H9 (cell line): ENCODE measurements around the gene PMEPA1. TPM values are rescaled to one million over a fixed set of nuclear protein-coding genes. Genes with fewer than 3 reads are reported as not detected.

Experiments used
- DNase-seq: peaks from one replicate; pipeline ENCODE4 v3.0.0-alpha.2; 2017
- H2AFZ ChIP-seq: one replicate; pipeline ENCODE4 v1.6.1; 2013; ENCODE audit warnings: mild to moderate bottlenecking, low read length, control low read depth, moderate library complexity
- H2AK5ac ChIP-seq: 2 replicates; pipeline ENCODE4 v1.6.1; 2013; ENCODE audit warnings: low read length, control low read depth, mixed read lengths; ENCODE audit not compliant: insufficient read length
- H2BK120ac ChIP-seq: one replicate; pipeline ENCODE4 v1.6.1; 2013; ENCODE audit warnings: low read depth, mild to moderate bottlenecking, low read length, control low read depth, inconsistent platforms; ENCODE audit not compliant: poor library complexity, severe bottlenecking
- H2BK12ac ChIP-seq: 2 replicates; pipeline ENCODE4 v1.6.1; 2013; ENCODE audit warnings: low read length, control low read depth, mixed read lengths, low read depth; ENCODE audit not compliant: insufficient read length
- H2BK15ac ChIP-seq: 2 replicates; pipeline ENCODE4 v1.6.1; 2013; ENCODE audit warnings: low read depth, low read length, control low read depth
- H2BK20ac ChIP-seq: one replicate; pipeline ENCODE4 v1.6.1; 2013; ENCODE audit warnings: low read depth, mild to moderate bottlenecking, low read length, control low read depth, inconsistent platforms; ENCODE audit not compliant: poor library complexity, severe bottlenecking
- H2BK5ac ChIP-seq: 2 replicates; pipeline ENCODE4 v1.6.1; 2013; ENCODE audit warnings: low read length, control low read depth, mixed read lengths; ENCODE audit not compliant: insufficient read length
- H3K14ac ChIP-seq: 2 replicates; pipeline ENCODE4 v1.6.1; 2013; ENCODE audit warnings: low read length, control low read depth; ENCODE audit not compliant: insufficient read depth
- H3K18ac ChIP-seq: 2 replicates; pipeline ENCODE4 v1.6.1; 2013; ENCODE audit warnings: low read depth, mild to moderate bottlenecking, mixed read lengths, low read length, control low read depth; ENCODE audit not compliant: insufficient read length
- H3K23ac ChIP-seq: 2 replicates; pipeline ENCODE4 v1.6.1; 2013; ENCODE audit warnings: low read length, control low read depth, mixed read lengths, low read depth; ENCODE audit not compliant: insufficient read length
- H3K23me2 ChIP-seq: 2 replicates; pipeline ENCODE4 v1.6.1; 2013; ENCODE audit warnings: low read depth, mild to moderate bottlenecking, mixed read lengths, low read length, control low read depth; ENCODE audit not compliant: insufficient read length, poor library complexity, severe bottlenecking
- H3K27ac ChIP-seq: 2 replicates; pipeline ENCODE4 v1.5.1; 2013; ENCODE audit warnings: low read length, control low read depth, mixed read lengths, low read depth; ENCODE audit not compliant: insufficient read length
- H3K27me3 ChIP-seq: 2 replicates; pipeline ENCODE4 v1.6.1; 2013; ENCODE audit warnings: low read length, control low read depth, inconsistent platforms; ENCODE audit not compliant: insufficient read depth
- H3K4ac ChIP-seq: 2 replicates; pipeline ENCODE4 v1.6.1; 2013; ENCODE audit warnings: low read depth, mild to moderate bottlenecking, control low read depth, inconsistent platforms, low read length, moderate library complexity
- H3K4me1 ChIP-seq: 2 replicates; pipeline ENCODE4 v1.6.1; 2013; ENCODE audit warnings: low read length, control low read depth, inconsistent platforms; ENCODE audit not compliant: insufficient read depth
- H3K4me2 ChIP-seq: 2 replicates; pipeline ENCODE4 v1.6.1; 2013; ENCODE audit warnings: low read length, control low read depth, mixed read lengths; ENCODE audit not compliant: insufficient read length, insufficient read depth
- H3K56ac ChIP-seq: 2 replicates; pipeline ENCODE4 v1.6.1; 2013; ENCODE audit warnings: low read depth, mild to moderate bottlenecking, mixed read lengths, low read length, control low read depth; ENCODE audit not compliant: insufficient read length
- H3K79me1 ChIP-seq: 2 replicates; pipeline ENCODE4 v1.6.1; 2013; ENCODE audit warnings: low read depth, mild to moderate bottlenecking, moderate library complexity, low read length, control low read depth, inconsistent platforms; ENCODE audit not compliant: insufficient read depth, poor library complexity, severe bottlenecking
- H3K79me2 ChIP-seq: 2 replicates; pipeline ENCODE4 v1.6.1; 2013; ENCODE audit warnings: low read length, control low read depth, inconsistent platforms; ENCODE audit not compliant: insufficient read depth
- H3K9ac ChIP-seq: 2 replicates; pipeline ENCODE4 v1.6.1; 2013; ENCODE audit warnings: low read length, control low read depth, mixed read lengths; ENCODE audit not compliant: insufficient read length; ENCODE audit errors: extremely low read depth
- H3K9me3 ChIP-seq: one replicate; pipeline ENCODE4 v1.6.1; 2013; ENCODE audit warnings: low read depth, low read length, inconsistent platforms; ENCODE audit not compliant: control insufficient read depth
- H3T11ph ChIP-seq: one replicate; pipeline ENCODE4 v1.6.1; 2013; ENCODE audit warnings: mild to moderate bottlenecking, low read length, control low read depth, inconsistent platforms
- H4K20me1 ChIP-seq: one replicate; pipeline ENCODE4 v1.6.1; 2013; ENCODE audit not compliant: control insufficient read depth, insufficient read length, insufficient read depth
- H4K5ac ChIP-seq: 2 replicates; pipeline ENCODE4 v1.6.1; 2013; ENCODE audit warnings: low read depth, mild to moderate bottlenecking, mixed read lengths, low read length, control low read depth; ENCODE audit not compliant: insufficient read length
- H4K8ac ChIP-seq: replicated peaks from 2 replicates; pipeline ENCODE4 v1.6.1; 2013; ENCODE audit warnings: low read length, control low read depth, mixed read lengths, low read depth; ENCODE audit not compliant: insufficient read length
- H4K91ac ChIP-seq: 2 replicates; pipeline ENCODE4 v1.6.1; 2013; ENCODE audit warnings: low read depth, mild to moderate bottlenecking, moderate library complexity, mixed read lengths, low read length, control low read depth; ENCODE audit not compliant: insufficient read length
- H3K27ac Mint-ChIP-seq, 3 experiments: 2 replicates in 2 of 3; 3 replicates in 1 of 3; pipeline ENCODE4 v1.8.0; 2020 to 2021; ENCODE audit warnings: mixed read lengths in 3 of 3, mild to moderate bottlenecking in 1 of 3, moderate library complexity in 1 of 3
- H3K27me3 Mint-ChIP-seq: 2 replicates; pipeline ENCODE4 v1.8.0; 2021; ENCODE audit warnings: low read depth, mild to moderate bottlenecking, moderate library complexity, mixed read lengths
- H3K36me3 Mint-ChIP-seq, 3 experiments: 2 replicates in 2 of 3; 3 replicates in 1 of 3; pipeline ENCODE4 v1.8.0; 2020 to 2021; ENCODE audit warnings: low read depth in 3 of 3, mixed read lengths in 3 of 3; ENCODE audit not compliant: insufficient read depth in 1 of 3
- H3K4me1 Mint-ChIP-seq, 2 experiments: 2 replicates each; pipeline ENCODE4 v1.8.0; 2020; ENCODE audit warnings: mixed read lengths in 2 of 2
- H3K4me3 Mint-ChIP-seq, 2 experiments: 2 replicates in 1 of 2; 3 replicates in 1 of 2; pipeline ENCODE4 v1.8.0; 2020 to 2021; ENCODE audit warnings: mild to moderate bottlenecking in 2 of 2, mixed read lengths in 2 of 2, moderate library complexity in 1 of 2
- H3K9me3 Mint-ChIP-seq, 2 experiments: 2 replicates in 1 of 2; 3 replicates in 1 of 2; pipeline ENCODE4 v1.8.0; 2020; ENCODE audit warnings: mild to moderate bottlenecking in 2 of 2, mixed read lengths in 2 of 2, moderate library complexity in 1 of 2
- WGBS: extraction: QIAGEN DNeasy Blood & Tissue Kit; methylation state at CpG from one replicate; pipeline ENCODE4 v1.1.7; 2013; ENCODE audit warnings: missing lambda C conversion rate, low lambda C conversion rate, mixed read lengths; ENCODE audit not compliant: insufficient read length; ENCODE audit errors: extremely low coverage; 5-methylcytosine and 5-hydroxymethylcytosine counted together
- total RNA-seq: library from RNA; stranded (reverse); gene quantifications from 2 replicates; pipeline ENCODE4 v1.2.1, GENCODE V29; 2021
- TF ChIP-seq, protein P1 (sequence below): fragments of 200-600 bp; sonication (generic); conservative IDR thresholded peaks from 3 replicates; pipeline ENCODE4 v1.8.0; 2021; ENCODE audit warnings: antibody characterized with exemption, mild to moderate bottlenecking

The PMEPA1 gene
- total RNA-seq, 1 experiment from 2014 or later: 34.6 TPM

DNA sequence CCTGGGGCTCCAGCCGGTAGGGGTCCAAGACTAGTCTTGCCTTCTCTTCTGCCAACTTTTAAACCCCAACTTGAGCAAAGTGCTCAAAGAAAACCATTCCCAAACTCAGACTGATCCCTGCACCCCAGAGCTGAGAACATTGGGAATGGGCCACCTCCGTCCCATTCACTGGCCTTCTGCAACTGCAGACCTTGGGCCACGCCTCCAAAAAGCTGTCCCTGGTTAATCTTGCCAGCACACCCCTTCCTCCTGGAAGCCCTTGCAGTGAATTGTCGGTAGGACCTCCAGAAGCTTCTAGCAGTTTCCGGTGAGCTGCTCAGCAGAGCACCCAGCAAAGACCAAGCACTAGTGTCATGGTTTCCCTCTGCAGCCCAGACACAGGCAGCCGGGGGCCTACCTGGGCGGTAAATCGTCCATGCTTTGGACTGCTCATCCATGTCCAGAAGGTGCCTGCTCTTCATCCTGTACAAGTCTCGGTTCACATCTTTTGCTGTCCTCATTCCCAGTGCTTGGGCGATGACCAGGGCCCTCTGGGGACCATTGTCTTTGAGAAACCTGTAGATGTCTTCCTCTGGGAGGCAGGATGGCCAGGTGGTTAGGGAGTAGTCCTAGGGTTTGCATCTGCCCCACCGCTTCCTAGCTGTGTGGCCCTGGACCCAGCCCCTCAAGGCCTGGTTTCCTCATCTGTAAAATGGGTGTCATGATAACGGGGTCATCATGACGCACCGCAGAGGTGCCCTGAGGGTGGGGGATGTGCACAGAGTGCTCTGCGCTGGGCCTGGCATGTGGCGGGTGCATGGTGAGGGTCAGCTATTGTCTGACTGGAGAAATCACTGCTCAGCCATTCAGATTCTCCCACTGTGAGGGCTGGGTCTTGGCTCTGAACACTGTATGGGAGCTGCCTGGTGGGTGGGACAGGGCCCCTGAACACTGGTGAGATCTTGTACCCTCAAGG, 95.0 kb downstream of the PMEPA1 start:
- TF ChIP-seq, protein P1, sequence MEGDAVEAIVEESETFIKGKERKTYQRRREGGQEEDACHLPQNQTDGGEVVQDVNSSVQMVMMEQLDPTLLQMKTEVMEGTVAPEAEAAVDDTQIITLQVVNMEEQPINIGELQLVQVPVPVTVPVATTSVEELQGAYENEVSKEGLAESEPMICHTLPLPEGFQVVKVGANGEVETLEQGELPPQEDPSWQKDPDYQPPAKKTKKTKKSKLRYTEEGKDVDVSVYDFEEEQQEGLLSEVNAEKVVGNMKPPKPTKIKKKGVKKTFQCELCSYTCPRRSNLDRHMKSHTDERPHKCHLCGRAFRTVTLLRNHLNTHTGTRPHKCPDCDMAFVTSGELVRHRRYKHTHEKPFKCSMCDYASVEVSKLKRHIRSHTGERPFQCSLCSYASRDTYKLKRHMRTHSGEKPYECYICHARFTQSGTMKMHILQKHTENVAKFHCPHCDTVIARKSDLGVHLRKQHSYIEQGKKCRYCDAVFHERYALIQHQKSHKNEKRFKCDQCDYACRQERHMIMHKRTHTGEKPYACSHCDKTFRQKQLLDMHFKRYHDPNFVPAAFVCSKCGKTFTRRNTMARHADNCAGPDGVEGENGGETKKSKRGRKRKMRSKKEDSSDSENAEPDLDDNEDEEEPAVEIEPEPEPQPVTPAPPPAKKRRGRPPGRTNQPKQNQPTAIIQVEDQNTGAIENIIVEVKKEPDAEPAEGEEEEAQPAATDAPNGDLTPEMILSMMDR: no peak
- no peak overlapping the region for H3T11ph ChIP-seq
- no peak overlapping the region for H3K27ac ChIP-seq
- no peak overlapping the region for H3K4ac ChIP-seq
- Mint-ChIP-seq H3K9me3 (no peaks in the 10 kb centered on the region), H3K4me1 (peaks cover under 1 to 3% of the 10 kb centered on the region in 2 experiments), H3K36me3 (no peaks in the 10 kb centered on the region), H3K4me3 (no peak overlapping the region), H3K27ac (no peak overlapping the region), H3K27me3 (peaks cover 9% of the 10 kb centered on the region)
- no peak overlapping the region for H3K9ac ChIP-seq
- H3K23me2 ChIP-seq: no peaks in the 10 kb centered on the region
- no peak overlapping the region for H3K56ac ChIP-seq
- no peak overlapping the region for H2AFZ ChIP-seq
- DNase-seq: no peak
- no peaks in the 10 kb centered on the region for H4K20me1 ChIP-seq
- no peak overlapping the region for H4K5ac ChIP-seq
- H4K8ac ChIP-seq: no peak overlapping the region
- no peak overlapping the region for H3K4me2 ChIP-seq
- no peak overlapping the region for H2BK5ac ChIP-seq
- H2BK120ac ChIP-seq: no peak overlapping the region
- no peaks in the 10 kb centered on the region for H3K9me3 ChIP-seq
- H3K23ac ChIP-seq: no peak overlapping the region
- H2BK12ac ChIP-seq: no peak overlapping the region
- H3K27me3 ChIP-seq: no peaks in the 10 kb centered on the region
- no peak overlapping the region for H2AK5ac ChIP-seq
- no peak overlapping the region for H2BK15ac ChIP-seq
- no peak overlapping the region for H3K18ac ChIP-seq
- no peak overlapping the region for H2BK20ac ChIP-seq
- WGBS: no CpG with 5 or more reads among the region's 16 CpGs
- H3K14ac ChIP-seq: no peak overlapping the region
- H3K4me1 ChIP-seq: no peaks in the 10 kb centered on the region
- no peaks in the 10 kb centered on the region for H3K79me1 ChIP-seq
- no peaks in the 10 kb centered on the region for H3K79me2 ChIP-seq
- H4K91ac ChIP-seq: no peak overlapping the region
